OCI-LY1 (cell line): ENCODE measurements around the gene ETF1.

Source experiments
- EZH2 ChIP-seq: fragments of 200-600 bp; sonication (generic), shearing (Covaris generic); IDR thresholded peaks from 2 replicates; pipeline ENCODE4 v1.8.0; 2017; ENCODE audit warnings: borderline replicate concordance, mixed run types, mild to moderate bottlenecking, antibody characterized with exemption, low read length, moderate library complexity, mixed read lengths
- TF ChIP-seq, protein P1 (sequence below): fragments of 200-600 bp; sonication (generic), shearing (Covaris generic); IDR thresholded peaks from 2 replicates; pipeline ENCODE4 v1.5.1; 2017; ENCODE audit warnings: mild to moderate bottlenecking, antibody characterized with exemption, low read length, moderate library complexity, mixed read lengths

DNA sequence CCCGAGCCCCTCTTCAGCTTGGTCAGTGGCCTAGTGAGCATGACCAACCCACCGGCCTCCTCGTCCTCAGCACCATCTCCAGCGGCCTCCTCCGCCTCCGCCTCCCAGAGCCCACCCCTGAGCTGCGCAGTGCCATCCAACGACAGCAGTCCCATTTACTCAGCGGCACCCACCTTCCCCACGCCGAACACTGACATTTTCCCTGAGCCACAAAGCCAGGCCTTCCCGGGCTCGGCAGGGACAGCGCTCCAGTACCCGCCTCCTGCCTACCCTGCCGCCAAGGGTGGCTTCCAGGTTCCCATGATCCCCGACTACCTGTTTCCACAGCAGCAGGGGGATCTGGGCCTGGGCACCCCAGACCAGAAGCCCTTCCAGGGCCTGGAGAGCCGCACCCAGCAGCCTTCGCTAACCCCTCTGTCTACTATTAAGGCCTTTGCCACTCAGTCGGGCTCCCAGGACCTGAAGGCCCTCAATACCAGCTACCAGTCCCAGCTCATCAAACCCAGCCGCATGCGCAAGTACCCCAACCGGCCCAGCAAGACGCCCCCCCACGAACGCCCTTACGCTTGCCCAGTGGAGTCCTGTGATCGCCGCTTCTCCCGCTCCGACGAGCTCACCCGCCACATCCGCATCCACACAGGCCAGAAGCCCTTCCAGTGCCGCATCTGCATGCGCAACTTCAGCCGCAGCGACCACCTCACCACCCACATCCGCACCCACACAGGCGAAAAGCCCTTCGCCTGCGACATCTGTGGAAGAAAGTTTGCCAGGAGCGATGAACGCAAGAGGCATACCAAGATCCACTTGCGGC is 75.9 kb downstream of the ETF1 start:
- TF ChIP-seq, protein P1, sequence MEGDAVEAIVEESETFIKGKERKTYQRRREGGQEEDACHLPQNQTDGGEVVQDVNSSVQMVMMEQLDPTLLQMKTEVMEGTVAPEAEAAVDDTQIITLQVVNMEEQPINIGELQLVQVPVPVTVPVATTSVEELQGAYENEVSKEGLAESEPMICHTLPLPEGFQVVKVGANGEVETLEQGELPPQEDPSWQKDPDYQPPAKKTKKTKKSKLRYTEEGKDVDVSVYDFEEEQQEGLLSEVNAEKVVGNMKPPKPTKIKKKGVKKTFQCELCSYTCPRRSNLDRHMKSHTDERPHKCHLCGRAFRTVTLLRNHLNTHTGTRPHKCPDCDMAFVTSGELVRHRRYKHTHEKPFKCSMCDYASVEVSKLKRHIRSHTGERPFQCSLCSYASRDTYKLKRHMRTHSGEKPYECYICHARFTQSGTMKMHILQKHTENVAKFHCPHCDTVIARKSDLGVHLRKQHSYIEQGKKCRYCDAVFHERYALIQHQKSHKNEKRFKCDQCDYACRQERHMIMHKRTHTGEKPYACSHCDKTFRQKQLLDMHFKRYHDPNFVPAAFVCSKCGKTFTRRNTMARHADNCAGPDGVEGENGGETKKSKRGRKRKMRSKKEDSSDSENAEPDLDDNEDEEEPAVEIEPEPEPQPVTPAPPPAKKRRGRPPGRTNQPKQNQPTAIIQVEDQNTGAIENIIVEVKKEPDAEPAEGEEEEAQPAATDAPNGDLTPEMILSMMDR: no peak
- TF ChIP-seq EZH2: no peak
